ENCODE results near the gene RUNX2.

The RUNX2 gene

GRCh38 chr6:45420909-45421708, 93.0 kb downstream of the RUNX2 start:
- TF ChIP-seq ZFX (IDR thresholded peaks at IDR 0.05) (no peak), CTCF (conservative IDR thresholded peaks at IDR 0.05) (no peak)

GRCh38 chr6:45421709-45422502, 93.8 kb downstream of the RUNX2 start:
- H3K27ac ChIP-seq = no peak overlapping the region
- TF ChIP-seq CTCF (conservative IDR thresholded peaks at IDR 0.05) = peak; percentile 37
- TF ChIP-seq ZFX (IDR thresholded peaks at IDR 0.05) = no peak

More at GRCh38 chr6:45420909-45421708, 93.0 kb downstream of the RUNX2 start:
- no peak overlapping the region for H3K27ac ChIP-seq

- H3K27ac ChIP-seq = no peak overlapping the region
Measured at GRCh38 chr6:45422503-45423110, 94.5 kb downstream of the RUNX2 start.

GRCh38 chr6:45423111-45423823, 95.1 kb downstream of the RUNX2 start:
- no peak for TF ChIP-seq CTCF (conservative IDR thresholded peaks at IDR 0.05)
- TF ChIP-seq ZFX (IDR thresholded peaks at IDR 0.05) = no peak
- H3K27ac ChIP-seq = no peak overlapping the region

More at GRCh38 chr6:45422503-45423110, 94.5 kb downstream of the RUNX2 start:
- TF ChIP-seq ZFX (IDR thresholded peaks at IDR 0.05) (no peak), CTCF (conservative IDR thresholded peaks at IDR 0.05) (no peak)

- H3K27ac ChIP-seq = no peak overlapping the region
- no peak for TF ChIP-seq CTCF (conservative IDR thresholded peaks at IDR 0.05)
- TF ChIP-seq ZFX (IDR thresholded peaks at IDR 0.05) = no peak
Measured at GRCh38 chr6:45423824-45424450, 95.8 kb downstream of the RUNX2 start.

- no peak for TF ChIP-seq CTCF (conservative IDR thresholded peaks at IDR 0.05)
- TF ChIP-seq ZFX (IDR thresholded peaks at IDR 0.05) = no peak
- H3K27ac ChIP-seq = no peak overlapping the region
Measured at GRCh38 chr6:45424451-45424861, 96.3 kb downstream of the RUNX2 start.

Measured in C4-2B (cell line).